Hepatocyte (in vitro differentiated cells): ENCODE data around the gene MED16.
"Not testable (repeated sequence)": the region's sequence is repeated elsewhere in the genome, so short reads cannot be mapped to it uniquely, and the experiment has no call there.

Source experiments
- EZH2 ChIP-seq: fragments of 200-600 bp; sonication (generic); IDR thresholded peaks from 2 replicates; pipeline ENCODE4 v1.6.1; 2016; ENCODE audit warnings: antibody characterized with exemption, mild to moderate bottlenecking, borderline replicate concordance
- EZH2phosphoT487 ChIP-seq: fragments of 200-600 bp; sonication (generic); IDR thresholded peaks from one replicate; pipeline ENCODE4 v1.6.1; 2018; ENCODE audit warnings: antibody characterized with exemption, mild to moderate bottlenecking, low read depth, moderate library complexity; ENCODE audit not compliant: unreplicated experiment, severe bottlenecking
- TF ChIP-seq, protein P1 (sequence below): fragments of 200-600 bp; sonication (generic); IDR thresholded peaks from 2 replicates; pipeline ENCODE4 v1.5.1; 2016; ENCODE audit warnings: antibody characterized with exemption, mild to moderate bottlenecking; ENCODE audit not compliant: poor library complexity

DNA sequence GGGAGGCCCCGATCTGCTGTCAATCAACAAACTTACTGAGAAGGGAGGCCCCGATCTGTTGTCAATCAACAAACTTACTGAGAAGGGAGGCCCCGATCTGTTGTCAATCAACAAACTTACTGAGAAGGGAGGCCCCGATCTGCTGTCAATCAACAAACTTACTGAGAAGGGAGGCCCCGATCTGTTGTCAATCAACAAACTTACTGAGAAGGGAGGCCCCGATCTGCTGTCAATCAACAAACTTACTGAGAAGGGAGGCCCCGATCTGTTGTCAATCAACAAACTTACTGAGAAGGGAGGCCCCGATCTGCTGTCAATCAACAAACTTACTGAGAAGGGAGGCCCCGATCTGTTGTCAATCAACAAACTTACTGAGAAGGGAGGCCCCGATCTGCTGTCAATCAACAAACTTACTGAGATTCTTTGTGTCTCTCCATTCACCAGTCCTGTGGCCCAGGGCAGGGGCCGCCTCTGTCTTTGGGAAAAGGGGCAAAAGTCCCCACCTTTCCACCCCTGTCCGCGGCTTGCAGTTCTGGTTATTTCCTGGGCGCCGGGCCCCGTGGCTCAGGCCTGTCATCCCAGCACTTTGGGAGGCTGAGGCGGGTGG is 39.3 kb downstream of the MED16 start:
- TF ChIP-seq, protein P1, sequence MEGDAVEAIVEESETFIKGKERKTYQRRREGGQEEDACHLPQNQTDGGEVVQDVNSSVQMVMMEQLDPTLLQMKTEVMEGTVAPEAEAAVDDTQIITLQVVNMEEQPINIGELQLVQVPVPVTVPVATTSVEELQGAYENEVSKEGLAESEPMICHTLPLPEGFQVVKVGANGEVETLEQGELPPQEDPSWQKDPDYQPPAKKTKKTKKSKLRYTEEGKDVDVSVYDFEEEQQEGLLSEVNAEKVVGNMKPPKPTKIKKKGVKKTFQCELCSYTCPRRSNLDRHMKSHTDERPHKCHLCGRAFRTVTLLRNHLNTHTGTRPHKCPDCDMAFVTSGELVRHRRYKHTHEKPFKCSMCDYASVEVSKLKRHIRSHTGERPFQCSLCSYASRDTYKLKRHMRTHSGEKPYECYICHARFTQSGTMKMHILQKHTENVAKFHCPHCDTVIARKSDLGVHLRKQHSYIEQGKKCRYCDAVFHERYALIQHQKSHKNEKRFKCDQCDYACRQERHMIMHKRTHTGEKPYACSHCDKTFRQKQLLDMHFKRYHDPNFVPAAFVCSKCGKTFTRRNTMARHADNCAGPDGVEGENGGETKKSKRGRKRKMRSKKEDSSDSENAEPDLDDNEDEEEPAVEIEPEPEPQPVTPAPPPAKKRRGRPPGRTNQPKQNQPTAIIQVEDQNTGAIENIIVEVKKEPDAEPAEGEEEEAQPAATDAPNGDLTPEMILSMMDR: not testable (repeated sequence)
- TF ChIP-seq EZH2phosphoT487, EZH2: not testable (repeated sequence)
